Mesenchymal stem cell (in vitro differentiated cells and primary cell): ENCODE measurements around the gene SLIT3.
"Not testable (repeated sequence)": the region's sequence is repeated elsewhere in the genome, so short reads cannot be mapped to it uniquely, and the experiment has no call there.

ENCODE experiments used
- DNase-seq: peaks from one replicate; pipeline ENCODE4 v3.0.0-alpha.2; 2013
- H2AFZ ChIP-seq: one replicate; pipeline ENCODE4 v1.6.1; 2013; ENCODE audit warnings: low read depth, mild to moderate bottlenecking, control low read depth, inconsistent platforms, low read length, moderate library complexity
- H2AK5ac ChIP-seq: 2 replicates; pipeline ENCODE4 v1.6.1; 2013; ENCODE audit warnings: low read length, moderate library complexity, mild to moderate bottlenecking, inconsistent platforms; ENCODE audit not compliant: severe bottlenecking
- H2BK120ac ChIP-seq: one replicate; pipeline ENCODE4 v1.6.1; 2013; ENCODE audit warnings: low read depth, mild to moderate bottlenecking, inconsistent platforms, low read length, moderate library complexity
- H2BK12ac ChIP-seq, 2 experiments: one replicate each; pipeline ENCODE4 v1.6.1; 2013; ENCODE audit warnings: inconsistent platforms in 2 of 2, low read length in 2 of 2, mild to moderate bottlenecking in 2 of 2, moderate library complexity in 2 of 2, control low read depth in 1 of 2
- H2BK15ac ChIP-seq: one replicate; pipeline ENCODE4 v1.6.1; 2013; ENCODE audit warnings: mild to moderate bottlenecking, low read depth, inconsistent platforms; ENCODE audit not compliant: poor library complexity, severe bottlenecking
- H2BK5ac ChIP-seq: 2 replicates; pipeline ENCODE4 v1.6.1; 2013; ENCODE audit warnings: low read depth, mild to moderate bottlenecking, low read length, control low read depth, inconsistent platforms; ENCODE audit not compliant: poor library complexity, severe bottlenecking
- H3K14ac ChIP-seq, 2 experiments: one replicate each; pipeline ENCODE4 v1.6.1; 2013; ENCODE audit warnings: inconsistent platforms in 2 of 2, low read length in 2 of 2, control low read depth in 1 of 2, mild to moderate bottlenecking in 1 of 2, moderate library complexity in 1 of 2
- H3K18ac ChIP-seq, 2 experiments: one replicate each; pipeline ENCODE4 v1.6.1; 2013; ENCODE audit warnings: inconsistent platforms in 2 of 2, low read length in 2 of 2, control low read depth in 1 of 2, low read depth in 1 of 2, mild to moderate bottlenecking in 1 of 2
- H3K23ac ChIP-seq, 2 experiments: one replicate each; pipeline ENCODE4 v1.6.1; 2013; ENCODE audit warnings: inconsistent platforms in 2 of 2, low read length in 2 of 2, mild to moderate bottlenecking in 2 of 2, moderate library complexity in 2 of 2, control low read depth in 1 of 2
- H3K27ac ChIP-seq: 2 replicates; pipeline ENCODE4 v1.5.1; 2013; ENCODE audit warnings: mild to moderate bottlenecking, moderate library complexity, low read length, control low read depth, inconsistent platforms; ENCODE audit not compliant: poor library complexity, severe bottlenecking
- H3K27me3 ChIP-seq, 2 experiments: 2 replicates each; pipeline versions ENCODE4 v1.6.1 to v1.7.0; 2013; ENCODE audit warnings: low read length in 2 of 2, mild to moderate bottlenecking in 2 of 2, moderate library complexity in 2 of 2, control low read depth in 1 of 2, inconsistent platforms in 1 of 2; ENCODE audit not compliant: control insufficient read depth in 1 of 2, insufficient read depth in 1 of 2
- H3K36me3 ChIP-seq, 2 experiments: 2 replicates each; pipeline versions ENCODE4 v1.6.1 to v1.7.0; 2013; ENCODE audit warnings: low read length in 2 of 2, control low read depth in 1 of 2, inconsistent platforms in 1 of 2, low read depth in 1 of 2, mild to moderate bottlenecking in 1 of 2; ENCODE audit not compliant: insufficient read depth in 2 of 2, control insufficient read depth in 1 of 2
- H3K4ac ChIP-seq, 2 experiments: one replicate each; pipeline ENCODE4 v1.6.1; 2013; ENCODE audit warnings: inconsistent platforms in 2 of 2, low read length in 2 of 2, mild to moderate bottlenecking in 2 of 2, moderate library complexity in 2 of 2, control low read depth in 1 of 2, low read depth in 1 of 2
- H3K4me1 ChIP-seq: 2 replicates; pipeline ENCODE4 v1.6.1; 2013; ENCODE audit warnings: low read depth, low read length, control low read depth; ENCODE audit not compliant: control insufficient read depth, insufficient read depth
- H3K4me2 ChIP-seq: 2 replicates; pipeline ENCODE4 v1.6.1; 2013; ENCODE audit warnings: low read length, mild to moderate bottlenecking, inconsistent platforms; ENCODE audit not compliant: poor library complexity, severe bottlenecking
- H3K4me3 ChIP-seq, 2 experiments: 2 replicates each; pipeline versions ENCODE4 v1.5.1 to v1.7.0; 2013; ENCODE audit warnings: low read length in 2 of 2, mild to moderate bottlenecking in 2 of 2, control low read depth in 1 of 2, low read depth in 1 of 2; ENCODE audit not compliant: insufficient read depth in 1 of 2
- H3K79me1 ChIP-seq: replicated peaks from 2 replicates; pipeline ENCODE4 v1.6.1; 2013; ENCODE audit warnings: mild to moderate bottlenecking, control low read depth, low read length, inconsistent platforms; ENCODE audit not compliant: poor library complexity, severe bottlenecking
- H3K9ac ChIP-seq: 2 replicates; pipeline ENCODE4 v1.7.0; 2013; ENCODE audit warnings: mild to moderate bottlenecking, low read length, moderate library complexity
- H3K9me3 ChIP-seq: 2 replicates; pipeline ENCODE4 v1.7.0; 2013; ENCODE audit warnings: mild to moderate bottlenecking, low read length; ENCODE audit not compliant: control insufficient read depth
- H4K8ac ChIP-seq: one replicate; pipeline ENCODE4 v1.6.1; 2013; ENCODE audit warnings: inconsistent platforms, mild to moderate bottlenecking, low read length, moderate library complexity
- H4K91ac ChIP-seq: one replicate; pipeline ENCODE4 v1.6.1; 2013; ENCODE audit warnings: mild to moderate bottlenecking, low read length, inconsistent platforms
- WGBS: methylation state at CpG from one replicate; pipeline ENCODE4 v1.1.7; 2013; ENCODE audit warnings: mixed read lengths; 5-methylcytosine and 5-hydroxymethylcytosine counted together

SLIT3 gene

DNA sequence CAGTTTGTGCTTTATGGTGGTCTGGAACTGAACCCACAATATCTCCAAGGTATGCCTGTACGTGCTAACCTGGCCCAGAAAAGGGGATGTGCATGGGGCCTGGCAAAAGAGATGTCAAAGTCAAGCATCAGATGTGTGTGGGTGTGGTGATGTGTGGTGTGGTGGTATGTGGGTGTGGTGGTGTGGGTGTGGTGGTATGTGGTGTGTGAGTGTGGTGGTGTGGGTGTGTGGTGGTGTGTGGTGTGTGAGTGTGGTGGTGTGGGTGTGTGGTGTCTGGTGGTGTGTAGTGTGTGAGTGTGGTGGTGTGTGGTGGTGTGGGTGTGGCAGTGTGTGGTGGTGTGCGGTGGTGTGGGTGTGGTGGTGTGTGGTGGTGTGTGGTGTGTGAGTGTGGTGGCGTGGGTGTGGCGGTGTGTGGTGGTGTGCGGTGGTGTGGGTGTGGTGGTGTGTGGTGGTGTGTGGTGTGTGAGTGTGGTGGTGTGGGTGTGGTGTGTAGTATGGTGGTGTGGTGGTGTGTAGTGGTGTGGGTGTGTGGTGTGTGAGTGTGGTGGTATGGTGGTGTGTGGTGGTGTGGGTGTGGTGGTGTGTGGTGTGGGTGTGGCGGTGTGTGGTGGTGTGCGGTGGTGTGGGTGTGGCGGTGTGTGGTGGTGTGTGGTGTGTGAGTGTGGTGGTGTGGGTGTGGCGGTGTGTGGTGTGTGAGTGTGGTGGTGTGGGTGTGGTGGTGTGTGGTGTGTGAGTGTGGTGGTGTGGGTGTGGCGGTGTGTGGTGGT is 554.6 kb downstream of the SLIT3 start:
- H3K27me3 ChIP-seq, H3K4me1 ChIP-seq, H3K9ac ChIP-seq, H4K8ac ChIP-seq, H4K91ac ChIP-seq, H3K79me1 ChIP-seq, H3K18ac ChIP-seq, H3K23ac ChIP-seq, DNase-seq, H2BK120ac ChIP-seq, H2BK15ac ChIP-seq, H2AFZ ChIP-seq, H3K9me3 ChIP-seq, H3K4me2 ChIP-seq, H3K4ac ChIP-seq, H3K27ac ChIP-seq, H3K4me3 ChIP-seq, H2BK5ac ChIP-seq, H2BK12ac ChIP-seq, H2AK5ac ChIP-seq: not testable (repeated sequence)
- 86% methylated on average over 4 of the region's 10 CpGs for WGBS
- Histone ChIP-seq H3K36me3 (peaks cover 0 to 83% of the 10 kb centered on the region in 2 experiments), H3K14ac (peak overlapping the region in 1 of 2 experiments; percentile 67)

DNA sequence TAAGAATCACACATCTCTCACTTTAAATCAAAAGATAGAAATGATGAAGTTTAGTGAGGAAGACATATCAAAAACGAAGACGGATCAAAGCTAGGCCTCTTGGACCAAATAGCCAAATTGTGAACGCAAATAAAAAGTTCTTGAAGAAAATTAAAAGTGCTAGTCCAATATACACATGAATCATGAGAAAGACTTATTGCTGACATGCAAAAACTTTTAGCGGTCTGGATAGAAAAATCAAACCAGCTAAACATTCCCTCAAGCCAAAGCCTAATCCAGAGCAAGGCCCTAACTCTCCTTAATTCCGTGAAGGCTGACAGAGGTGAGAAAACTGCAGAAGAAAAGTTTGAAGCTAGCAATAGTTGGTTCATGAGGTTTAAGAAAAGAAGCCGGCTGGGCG is 557.3 kb downstream of the SLIT3 start:
- Histone ChIP-seq H2BK12ac (no peak overlapping the region), H3K27me3 (no peaks in the 10 kb centered on the region), H3K36me3 (peaks cover 0 to 62% of the 10 kb centered on the region in 2 experiments), H2AFZ (no peak overlapping the region), H2BK15ac (no peak overlapping the region), H3K79me1 (no peaks in the 10 kb centered on the region), H4K91ac (no peak overlapping the region), H3K14ac (no peak overlapping the region), H3K23ac (no peak overlapping the region), H3K27ac (no peak overlapping the region), H3K4me3 (no peak overlapping the region), H4K8ac (no peak overlapping the region), H3K9ac (no peak overlapping the region), H3K4ac (no peak overlapping the region), H3K4me2 (no peak overlapping the region), H2BK120ac (no peak overlapping the region), H2BK5ac (no peak overlapping the region), H3K9me3 (peaks cover 6% of the 10 kb centered on the region), H3K18ac (no peak overlapping the region), H3K4me1 (no peaks in the 10 kb centered on the region), H2AK5ac (no peak overlapping the region)
- WGBS, result 95% methylated on average over 5 of the region's 7 CpGs
- no peak for DNase-seq

DNA sequence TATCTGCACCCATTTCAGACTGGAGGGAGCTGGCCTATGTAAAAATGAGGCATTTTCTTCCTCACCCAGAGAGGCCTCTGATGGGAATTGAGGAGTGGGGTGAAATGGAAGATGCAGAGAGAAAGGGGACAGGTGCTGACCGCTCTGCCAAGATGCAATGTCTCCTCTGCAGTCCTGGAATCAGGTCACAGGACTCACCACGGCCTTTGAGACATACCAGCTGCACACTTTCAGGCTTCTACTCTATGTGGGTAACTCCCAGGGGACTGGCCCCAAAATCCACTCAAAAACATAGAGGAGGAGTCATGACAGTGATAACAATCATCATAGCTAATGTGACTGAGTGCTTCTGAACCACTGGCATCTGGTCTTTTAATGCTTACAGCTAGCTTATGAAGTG is 558.6 kb downstream of the SLIT3 start:
- no CpG with 5 or more reads among the region's 2 CpGs for WGBS
- H3K4me2 ChIP-seq, H2BK15ac ChIP-seq: not testable (repeated sequence)

DNA sequence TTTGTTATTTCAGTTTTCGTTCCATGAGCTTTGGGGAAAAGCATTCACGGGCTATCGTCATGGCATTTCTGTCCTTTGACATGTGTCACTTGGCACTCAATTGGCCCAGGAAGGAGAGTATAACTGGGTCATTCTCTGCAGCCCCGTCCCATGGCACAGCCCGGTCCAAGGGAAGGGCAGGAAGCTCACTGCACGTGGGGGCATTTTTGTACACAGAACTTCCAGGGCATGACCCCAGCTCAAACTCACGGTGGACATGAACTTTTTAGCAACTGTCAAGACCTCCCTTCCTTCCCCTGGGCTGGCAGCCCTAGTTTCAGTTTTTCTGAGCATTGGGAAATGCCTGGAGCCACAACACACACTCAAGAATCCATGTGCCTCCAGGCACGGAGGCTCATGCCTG is 560.1 kb downstream of the SLIT3 start:
- H3K27me3 ChIP-seq, result no peaks in the 10 kb centered on the region
- H2AFZ ChIP-seq, result no peak overlapping the region
- no peak overlapping the region for H2BK12ac ChIP-seq
- no peak overlapping the region for H3K14ac ChIP-seq
- no peak overlapping the region for H2BK120ac ChIP-seq
- H3K4ac ChIP-seq, result no peak overlapping the region
- H3K9me3 ChIP-seq, result peaks cover 6% of the 10 kb centered on the region
- no peak overlapping the region for H2AK5ac ChIP-seq
- H3K27ac ChIP-seq, result no peak overlapping the region
- no peak overlapping the region for H3K4me2 ChIP-seq
- no peak overlapping the region for H4K91ac ChIP-seq
- no peaks in the 10 kb centered on the region for H3K79me1 ChIP-seq
- no peak overlapping the region for H4K8ac ChIP-seq
- no peak overlapping the region for H2BK15ac ChIP-seq
- no peak overlapping the region for H3K23ac ChIP-seq
- no peak overlapping the region for H2BK5ac ChIP-seq
- H3K36me3 ChIP-seq, result peaks cover 0 to 57% of the 10 kb centered on the region in 2 experiments
- no peaks in the 10 kb centered on the region for H3K4me1 ChIP-seq
- H3K4me3 ChIP-seq, result peak overlapping the region in 1 of 2 experiments; percentile 50
- WGBS, result 84% methylated on average over 8 of the region's 8 CpGs
- no peak overlapping the region for H3K18ac ChIP-seq
- no peak for DNase-seq
- peak overlapping the region; percentile 33 for H3K9ac ChIP-seq

More for the DNA sequence above, 558.6 kb downstream of the SLIT3 start:
- not testable (repeated sequence) for H2BK12ac ChIP-seq, H2AK5ac ChIP-seq, H3K27ac ChIP-seq, H4K8ac ChIP-seq, H3K9me3 ChIP-seq, H2BK120ac ChIP-seq, H3K9ac ChIP-seq, H3K18ac ChIP-seq, H2BK5ac ChIP-seq, H4K91ac ChIP-seq, H2AFZ ChIP-seq, H3K23ac ChIP-seq, H3K79me1 ChIP-seq, H3K4me3 ChIP-seq, H3K27me3 ChIP-seq, H3K4me1 ChIP-seq, H3K14ac ChIP-seq, H3K4ac ChIP-seq, DNase-seq
- H3K36me3 ChIP-seq, result peaks cover 0 to 59% of the 10 kb centered on the region in 2 experiments
